Activated CD8-positive, alpha-beta memory T cell treated with anti-CD3 and anti-CD28 coated beads, Interleukin-2, amount 50 U/mL, for 4 hours (primary cell): Measurements from ENCODE around the gene MLXIP.
"Not testable (repeated sequence)": the region's sequence is repeated elsewhere in the genome, so short reads cannot be mapped to it uniquely, and the experiment has no call there.

Experiments used
- DNase-seq: peaks from one replicate; pipeline ENCODE4 v3.0.0-alpha.2; 2020

MLXIP gene

GRCh38 chr12:122158700-122159285 is 80.2 kb downstream of the MLXIP start:
- no peak for DNase-seq

GRCh38 chr12:122159882-122160281 is 81.3 kb downstream of the MLXIP start:
- no peak for DNase-seq

- no peak for DNase-seq
Observed at GRCh38 chr12:122160761-122161160, 82.2 kb downstream of the MLXIP start.

- DNase-seq = no peak
Observed at GRCh38 chr12:122161682-122162081, 83.1 kb downstream of the MLXIP start.

GRCh38 chr12:122162976-122163375 is 84.4 kb downstream of the MLXIP start:
- no peak for DNase-seq

GRCh38 chr12:122166422-122167349 is 88.1 kb downstream of the MLXIP start:
- peak; percentile 30 for DNase-seq

GRCh38 chr12:122167356-122167925 is 88.9 kb downstream of the MLXIP start:
- DNase-seq = no peak

- no peak for DNase-seq
Observed at GRCh38 chr12:122168492-122168891, 89.9 kb downstream of the MLXIP start.

- no peak for DNase-seq
Observed at GRCh38 chr12:122171399-122171798, 92.8 kb downstream of the MLXIP start.

- DNase-seq = no peak
Observed at GRCh38 chr12:122172262-122172939, 93.8 kb downstream of the MLXIP start.

- no peak for DNase-seq
Observed at GRCh38 chr12:122174155-122174845, 95.7 kb downstream of the MLXIP start, which contains the start of gene IL31. IL31 (minus strand) TSS chr12:122174221; CDS start chr12:122174172, 49 bp downstream.

- DNase-seq = not testable (repeated sequence)
Observed at GRCh38 chr12:122176473-122176872, 97.9 kb downstream of the MLXIP start.

GRCh38 chr12:122182887-122183587 is 104.5 kb downstream of the MLXIP start, which contains the start of gene LRRC43:
LRRC43 (plus strand) TSS chr12:122183123; CDS start chr12:122183145, 22 bp downstream.
- DNase-seq = peak; percentile 32

- no peak for DNase-seq
Observed at GRCh38 chr12:122183588-122183940, 105.0 kb downstream of the MLXIP start.

- DNase-seq = no peak
Observed at GRCh38 chr12:122184517-122184916, 106.0 kb downstream of the MLXIP start.

GRCh38 chr12:122185079-122185478 is 106.5 kb downstream of the MLXIP start:
- no peak for DNase-seq

- no peak for DNase-seq
Observed at GRCh38 chr12:122185494-122186082, 107.0 kb downstream of the MLXIP start.

GRCh38 chr12:122187466-122187865 is 108.9 kb downstream of the MLXIP start:
- no peak for DNase-seq

GRCh38 chr12:122189626-122190475 is 111.3 kb downstream of the MLXIP start:
- no peak for DNase-seq
